ENCODE data around the gene MON1B. TPM values are rescaled to one million over a fixed set of nuclear protein-coding genes. Genes with fewer than 3 reads are reported as not detected.

The MON1B gene
- total and polyA plus RNA-seq, 9 of the 15 experiments (the other 6 are each of a cell fraction or from before 2014, with no cell fraction given): 5.0 to 66.0 (median 12.6) TPM

DNA sequence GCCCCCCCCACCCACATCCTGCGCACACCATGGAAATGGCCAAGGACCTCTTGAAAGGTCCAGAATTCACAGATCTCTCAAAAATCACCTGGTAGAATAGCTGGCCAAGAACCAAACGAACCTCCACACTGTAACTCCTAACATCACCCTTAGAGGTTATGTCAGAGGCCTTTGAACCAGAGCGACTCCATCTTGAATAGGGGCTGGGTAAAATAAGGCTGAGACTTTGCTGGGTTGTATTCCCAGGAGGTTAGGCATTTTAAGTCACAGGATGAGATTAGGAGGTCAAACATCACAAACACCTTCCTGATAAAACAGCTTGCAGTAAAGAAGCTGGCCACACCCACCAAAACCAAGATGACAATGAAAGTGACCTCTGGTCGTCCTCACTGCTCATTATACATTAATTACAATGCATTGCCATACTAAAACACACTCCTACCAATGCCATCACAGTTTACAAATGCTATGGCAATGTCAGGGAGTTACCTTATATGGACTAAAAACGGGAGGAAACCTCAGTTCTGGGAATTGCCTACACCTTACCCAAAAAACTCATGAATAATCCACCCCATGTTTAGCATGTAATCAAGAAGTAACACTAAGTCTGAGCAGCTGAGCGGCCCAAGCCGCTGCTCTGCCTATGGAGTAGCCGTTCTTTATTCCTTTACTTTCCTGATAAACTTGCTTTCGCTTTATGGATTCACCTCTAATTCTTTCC lies 43.0 kb downstream of the MON1B start (continued):
- no peak for TF ChIP-seq ZBTB2 (IDR thresholded peaks at IDR 0.05)
- TF ChIP-seq SRSF9 (IDR thresholded peaks at IDR 0.05; ENCODE audit: borderline replicate concordance, low read depth, low read length): no peak
- no peak for TF ChIP-seq SNAPC5 (CRISPR knock-in tag; IDR thresholded peaks at IDR 0.05)
- TF ChIP-seq ZNF707 (CRISPR knock-in tag; conservative IDR thresholded peaks at IDR 0.05): no peak
- no peak for TF ChIP-seq THRA (IDR thresholded peaks at IDR 0.05)

GRCh38 chr16:77234611-77235010 lies 43.6 kb downstream of the MON1B start:
- Histone ChIP-seq H4K20me1 (replicated peaks; ENCODE audit: control insufficient read depth, insufficient read depth, low read length) (no peaks in the 10 kb centered on the region), H3K27ac (ENCODE audit: extremely low read depth, low read depth, low read length) (no peak overlapping the region), H3K9me3 (replicated peaks; ENCODE audit: control insufficient read depth, insufficient read depth, low read depth, low read length) (no peaks in the 10 kb centered on the region), H3K9ac (ENCODE audit: insufficient read depth in 1 of 2, low read depth in 2 of 2, low read length in 2 of 2) (no peak overlapping the region), H3K79me2 (ENCODE audit: control insufficient read depth, insufficient read depth, low read length) (no peaks in the 10 kb centered on the region), H3K4me2 (ENCODE audit: insufficient read depth, low read length) (no peak overlapping the region), H3K9me1 (ENCODE audit: control insufficient read depth, insufficient read depth, low read length) (no peaks in the 10 kb centered on the region), H3K4me3 (no peak overlapping the region), H2AFZ (ENCODE audit: low read depth, low read length) (no peak overlapping the region), H3K4me1 (replicated peaks in 1 of 2; ENCODE audit: control insufficient read depth in 2 of 2, insufficient read depth in 2 of 2, low read length in 2 of 2) (no peaks in the 10 kb centered on the region), H3K27me3 (ENCODE audit: control insufficient read depth in 2 of 2, insufficient read depth in 2 of 2, low read length in 2 of 2) (peaks cover 4 to 8% of the 10 kb centered on the region in 2 experiments; a peak in 3 of 5 replicates), H3K36me3 (ENCODE audit: control insufficient read depth, insufficient read depth, low read length) (no peaks in the 10 kb centered on the region)
- ChIA-PET CTCF (ENCODE audit: low intra/inter-chr PET ratio) (interaction anchor here (4.3 kb wide), 1 partner anchor 348 kb away, joined by 92 read pairs; no protein-coding TSS in a partner anchor), POLR2A (no interaction called here)
- intact Hi-C loops (cut with micrococcal nuclease): loop anchor here (5.0 to 10.0 kb wide), 5 partner anchors 180 to 770 kb away; no protein-coding TSS in a partner anchor
- BruUV-seq (replicated peaks): no TSS peak
- in situ Hi-C loops (cut with MboI): loop anchor here (5.0 to 25.0 kb wide), 2 partner anchors 348 to 728 kb away; no protein-coding TSS in a partner anchor
- WGBS (ENCODE audit: insufficient coverage, low coverage, missing lambda C conversion rate): 2% methylated on average over 11 of the region's 11 CpGs
- TF ChIP-seq POU5F1 (IDR thresholded peaks at IDR 0.05; ENCODE audit: borderline replicate concordance, low read depth, low read length, partially characterized antibody) (no peak), SNIP1 (IDR thresholded peaks at IDR 0.05; ENCODE audit: low read depth) (no peak), TAF7 (tag; IDR thresholded peaks at IDR 0.05) (no peak), NR1H2 (CRISPR knock-in tag; IDR thresholded peaks at IDR 0.05) (no peak), MYC (IDR thresholded peaks at IDR 0.05; ENCODE audit: low read depth, low read length) (no peak), MYC (CRISPR knock-in tag; IDR thresholded peaks at IDR 0.05; ENCODE audit: borderline replicate concordance, low read depth) (no peak), HDAC3 (IDR thresholded peaks at IDR 0.05; ENCODE audit: borderline replicate concordance, partially characterized antibody) (no peak)
- DNase-seq (ENCODE audit: extremely low read depth in 1 of 4, low spot score in 3 of 4) (no peak), FAIRE-seq (no peak), ATAC-seq (no peak)

Measured in K562 (cell line).